PFSK-1 (cell line): ENCODE results near the gene RBM11.

ENCODE experiments used
- POLR2AphosphoS5 ChIP-seq: IDR thresholded peaks from 2 replicates; pipeline ENCODE4 v1.6.1; 2012; ENCODE audit warnings: low read depth, mild to moderate bottlenecking, control low read depth, low read length, moderate library complexity
- REST ChIP-seq, 2 experiments: IDR thresholded peaks; 2 replicates each; pipeline versions ENCODE4 v1.6.1 to v1.8.0; 2011 to 2012; ENCODE audit warnings: low read depth in 2 of 2, low read length in 2 of 2, control low read depth in 1 of 2, inconsistent platforms in 1 of 2, mild to moderate bottlenecking in 1 of 2, moderate library complexity in 1 of 2; ENCODE audit not compliant: insufficient read depth in 1 of 2
- SIN3A ChIP-seq: IDR thresholded peaks from 2 replicates; pipeline ENCODE4 v1.6.1; 2012; ENCODE audit warnings: mild to moderate bottlenecking, low read length, moderate library complexity, borderline replicate concordance; ENCODE audit not compliant: insufficient read depth
- TAF1 ChIP-seq: IDR thresholded peaks from 2 replicates; pipeline ENCODE4 v1.6.1; 2012; ENCODE audit warnings: low read length, control low read depth, borderline replicate concordance; ENCODE audit not compliant: insufficient read depth

GRCh38 chr21:14270631-14271030, 54.7 kb downstream of the RBM11 start:
- TF ChIP-seq REST (IDR thresholded peaks at IDR 0.05; ENCODE audit: insufficient read depth in 1 of 2, low read depth in 2 of 2, low read length in 2 of 2) (no peak), POLR2AphosphoS5 (no peak), SIN3A (no peak), TAF1 (no peak)
